Measurements from ENCODE around the gene UBR1. TPM values are rescaled to one million over a fixed set of nuclear protein-coding genes. Genes with fewer than 3 reads are reported as not detected.

Gene UBR1
- total RNA-seq, 2 experiments from 2014 or later: 19.8 to 33.5 TPM

DNA sequence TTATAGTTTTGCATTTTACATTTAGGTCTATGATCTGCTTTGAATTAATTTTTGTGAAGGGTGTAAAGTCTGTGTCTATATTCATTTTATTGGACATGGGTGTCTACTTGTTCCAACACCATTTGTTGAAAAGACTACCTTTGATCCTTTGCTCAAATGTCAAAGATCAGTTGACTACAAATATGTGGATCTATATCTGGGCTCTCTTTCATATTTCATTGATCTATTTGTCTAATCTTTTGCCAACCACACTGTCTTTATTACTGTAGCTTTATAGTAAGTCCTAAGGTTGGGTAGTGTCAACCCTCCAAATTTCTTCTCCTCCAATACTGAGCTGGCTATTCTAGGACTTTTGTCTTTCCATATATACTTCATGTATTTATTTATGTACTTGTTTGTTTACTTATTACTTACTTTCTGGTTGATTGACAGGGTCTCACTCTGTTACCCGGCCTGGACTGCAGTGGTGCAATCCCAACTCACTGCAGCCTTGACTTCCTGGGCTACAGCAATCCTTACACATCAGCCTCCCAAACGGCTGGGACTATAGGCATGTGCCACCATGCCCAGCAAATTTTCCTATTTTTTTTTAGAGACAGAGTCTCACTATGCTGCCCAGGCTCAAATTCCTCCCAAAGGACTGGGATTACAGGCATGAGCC, 131.5 kb downstream of the UBR1 start:
- CTCF ChIA-PET (ENCODE audit: unreplicated experiment): no interaction called here
- Histone ChIP-seq H2AFZ (ENCODE audit: low read length) (no peak overlapping the region), H3K9me3 (ENCODE audit: low read length) (no peaks in the 10 kb centered on the region), H3K4me1 (ENCODE audit: insufficient read depth, low read length, poor library complexity, severe bottlenecking) (no peaks in the 10 kb centered on the region), H3K36me3 (ENCODE audit: insufficient read depth, low read length) (peaks cover 86% of the 10 kb centered on the region), H3K27ac (ENCODE audit: low read depth, low read length, poor library complexity, severe bottlenecking) (no peak overlapping the region), H3K9me2 (ENCODE audit: insufficient read depth, low read length) (no peaks in the 10 kb centered on the region), H3K4me3 (ENCODE audit: low read depth, low read length, poor library complexity, severe bottlenecking) (no peak overlapping the region), H3K4me2 (ENCODE audit: low read length) (no peak overlapping the region), H4K20me1 (ENCODE audit: insufficient read depth, low read length) (no peaks in the 10 kb centered on the region), H3K79me2 (ENCODE audit: insufficient read depth, low read depth, low read length) (no peaks in the 10 kb centered on the region)
- intact Hi-C loops (cut with micrococcal nuclease; ENCODE audit: unreplicated experiment): no loop called here
- TF ChIP-seq, protein P1, sequence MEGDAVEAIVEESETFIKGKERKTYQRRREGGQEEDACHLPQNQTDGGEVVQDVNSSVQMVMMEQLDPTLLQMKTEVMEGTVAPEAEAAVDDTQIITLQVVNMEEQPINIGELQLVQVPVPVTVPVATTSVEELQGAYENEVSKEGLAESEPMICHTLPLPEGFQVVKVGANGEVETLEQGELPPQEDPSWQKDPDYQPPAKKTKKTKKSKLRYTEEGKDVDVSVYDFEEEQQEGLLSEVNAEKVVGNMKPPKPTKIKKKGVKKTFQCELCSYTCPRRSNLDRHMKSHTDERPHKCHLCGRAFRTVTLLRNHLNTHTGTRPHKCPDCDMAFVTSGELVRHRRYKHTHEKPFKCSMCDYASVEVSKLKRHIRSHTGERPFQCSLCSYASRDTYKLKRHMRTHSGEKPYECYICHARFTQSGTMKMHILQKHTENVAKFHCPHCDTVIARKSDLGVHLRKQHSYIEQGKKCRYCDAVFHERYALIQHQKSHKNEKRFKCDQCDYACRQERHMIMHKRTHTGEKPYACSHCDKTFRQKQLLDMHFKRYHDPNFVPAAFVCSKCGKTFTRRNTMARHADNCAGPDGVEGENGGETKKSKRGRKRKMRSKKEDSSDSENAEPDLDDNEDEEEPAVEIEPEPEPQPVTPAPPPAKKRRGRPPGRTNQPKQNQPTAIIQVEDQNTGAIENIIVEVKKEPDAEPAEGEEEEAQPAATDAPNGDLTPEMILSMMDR (conservative IDR thresholded peaks at IDR 0.05; ENCODE audit: low read length): no peak
- TF ChIP-seq EZH2phosphoT487 (IDR thresholded peaks at IDR 0.05; ENCODE audit: borderline replicate concordance, low read depth, low read length): no peak
- POLR2A ChIA-PET: no interaction called here
- no TSS peak for BruUV-seq (replicated peaks)
- no peak for DNase-seq (ENCODE audit: low spot score)

DNA sequence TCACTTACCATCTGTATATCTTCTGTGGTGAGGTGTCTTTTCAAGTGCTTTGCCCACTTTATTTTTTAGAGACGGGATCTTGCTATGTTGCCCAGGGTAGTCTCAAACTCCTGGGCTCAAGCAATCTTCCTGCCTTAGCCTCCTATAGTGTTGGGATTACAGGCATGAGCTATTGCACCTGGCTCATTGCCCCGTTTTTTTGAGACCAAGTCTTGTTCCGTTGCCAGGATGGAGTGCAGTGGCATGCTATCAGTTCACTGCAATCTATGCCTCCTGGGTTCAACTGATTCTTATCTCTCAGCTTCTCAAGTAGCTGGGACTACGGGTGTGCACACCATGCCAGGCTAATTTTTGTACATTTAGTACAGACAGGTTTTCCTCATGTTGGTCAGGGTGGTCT, 132.7 kb downstream of the UBR1 start:
- no peak for DNase-seq (ENCODE audit: low spot score)
- Histone ChIP-seq H4K20me1 (ENCODE audit: insufficient read depth, low read length) (no peaks in the 10 kb centered on the region), H3K27ac (ENCODE audit: low read depth, low read length, poor library complexity, severe bottlenecking) (no peak overlapping the region), H3K4me3 (ENCODE audit: low read depth, low read length, poor library complexity, severe bottlenecking) (no peak overlapping the region), H3K9me3 (ENCODE audit: low read length) (no peaks in the 10 kb centered on the region), H3K4me2 (ENCODE audit: low read length) (no peak overlapping the region), H3K4me1 (ENCODE audit: insufficient read depth, low read length, poor library complexity, severe bottlenecking) (no peaks in the 10 kb centered on the region), H3K9me2 (ENCODE audit: insufficient read depth, low read length) (no peaks in the 10 kb centered on the region), H2AFZ (ENCODE audit: low read length) (no peak overlapping the region), H3K36me3 (ENCODE audit: insufficient read depth, low read length) (peaks cover 89% of the 10 kb centered on the region), H3K79me2 (ENCODE audit: insufficient read depth, low read depth, low read length) (no peaks in the 10 kb centered on the region)
- BruUV-seq (replicated peaks): no TSS peak
- POLR2A ChIA-PET: no interaction called here
- no peak for TF ChIP-seq EZH2phosphoT487 (IDR thresholded peaks at IDR 0.05; ENCODE audit: borderline replicate concordance, low read depth, low read length)
- TF ChIP-seq, protein P1 (conservative IDR thresholded peaks at IDR 0.05; ENCODE audit: low read length): no peak
- CTCF ChIA-PET (ENCODE audit: unreplicated experiment): no interaction called here
- intact Hi-C loops (cut with micrococcal nuclease; ENCODE audit: unreplicated experiment): no loop called here

DNA sequence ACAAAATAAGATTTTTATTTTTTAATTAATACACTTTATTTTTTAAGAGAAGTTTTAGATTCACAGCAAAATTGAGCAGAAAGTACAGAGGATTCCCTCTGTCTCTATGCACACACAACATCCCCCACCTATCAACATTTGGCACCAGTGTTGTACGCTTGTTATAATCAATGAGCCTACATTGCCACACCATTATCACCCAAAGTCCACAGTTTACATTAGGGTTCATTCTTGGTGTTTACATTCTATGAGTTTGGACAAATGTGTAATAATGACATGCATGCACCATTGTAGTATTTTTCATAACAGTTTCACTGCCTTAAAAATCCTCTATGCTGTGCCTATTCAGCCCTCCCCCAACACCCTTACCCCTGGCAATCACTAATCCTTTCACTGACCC, 134.0 kb downstream of the UBR1 start:
- no peak for DNase-seq (ENCODE audit: low spot score)
- intact Hi-C loops (cut with micrococcal nuclease; ENCODE audit: unreplicated experiment): no loop called here
- Histone ChIP-seq H3K4me3 (ENCODE audit: low read depth, low read length, poor library complexity, severe bottlenecking) (no peak overlapping the region), H3K36me3 (ENCODE audit: insufficient read depth, low read length) (peaks cover 81% of the 10 kb centered on the region), H2AFZ (ENCODE audit: low read length) (no peak overlapping the region), H3K9me2 (ENCODE audit: insufficient read depth, low read length) (no peaks in the 10 kb centered on the region), H3K4me2 (ENCODE audit: low read length) (no peak overlapping the region), H3K9me3 (ENCODE audit: low read length) (no peaks in the 10 kb centered on the region), H4K20me1 (ENCODE audit: insufficient read depth, low read length) (no peaks in the 10 kb centered on the region), H3K79me2 (ENCODE audit: insufficient read depth, low read depth, low read length) (no peaks in the 10 kb centered on the region), H3K27ac (ENCODE audit: low read depth, low read length, poor library complexity, severe bottlenecking) (no peak overlapping the region), H3K4me1 (ENCODE audit: insufficient read depth, low read length, poor library complexity, severe bottlenecking) (no peaks in the 10 kb centered on the region)
- POLR2A ChIA-PET: no interaction called here
- BruUV-seq (replicated peaks): no TSS peak
- CTCF ChIA-PET (ENCODE audit: unreplicated experiment): no interaction called here
- TF ChIP-seq, protein P1 (conservative IDR thresholded peaks at IDR 0.05; ENCODE audit: low read length): no peak
- no peak for TF ChIP-seq EZH2phosphoT487 (IDR thresholded peaks at IDR 0.05; ENCODE audit: borderline replicate concordance, low read depth, low read length)

Data from OCI-LY7 (cell line).